LNCaP clone FGC (cell line): ENCODE measurements around the gene ARRDC1.
"Not testable (repeated sequence)": the region's sequence is repeated elsewhere in the genome, so short reads cannot be mapped to it uniquely, and the experiment has no call there.

Experiments
- DNase-seq: peaks from one replicate; pipeline ENCODE4 v3.0.0-alpha.2; 2011; ENCODE audit warnings: low read depth
- H3K4me3 ChIP-seq: 2 replicates; pipeline ENCODE4 v1.5.1; 2011; ENCODE audit warnings: mild to moderate bottlenecking, low read depth, low read length, control low read depth
- CTCF ChIP-seq: IDR thresholded peaks from 2 replicates; pipeline ENCODE4 v1.5.1; 2012; ENCODE audit warnings: mild to moderate bottlenecking; ENCODE audit not compliant: control insufficient read depth, insufficient read depth; ENCODE audit errors: extremely low read depth

Gene ARRDC1

GRCh38 chr9:137605121-137606004, at the start of gene ARRDC1:
Gene ARRDC1, plus strand, starts transcription at chr9:137605686. Its CDS starts 32 bp downstream, at chr9:137605718.
- peak within 1 kb of the TSS; percentile 72 for H3K4me3 ChIP-seq
- TF ChIP-seq CTCF: 0 out of 2 replicates have a peak, but pooled peaks have one; percentile 11
- DNase-seq: peak; percentile 88

GRCh38 chr9:137556069-137556838, 49.2 kb upstream of the ARRDC1 start:
- TF ChIP-seq CTCF: no peak
- peak; percentile 87 for DNase-seq

GRCh38 chr9:137558127-137558526, 47.4 kb upstream of the ARRDC1 start:
- TF ChIP-seq CTCF: no peak
- DNase-seq: no peak
- H3K4me3 ChIP-seq: no peak overlapping the region

More at GRCh38 chr9:137556069-137556838, 49.2 kb upstream of the ARRDC1 start:
- peak overlapping the region; percentile 26; the same call in 1 of the 2 replicates for H3K4me3 ChIP-seq

GRCh38 chr9:137564134-137564533, 41.4 kb upstream of the ARRDC1 start:
- no peak for TF ChIP-seq CTCF
- no peak for DNase-seq
- no peak overlapping the region for H3K4me3 ChIP-seq

- H3K4me3 ChIP-seq: no peak overlapping the region
- no peak for TF ChIP-seq CTCF
- no peak for DNase-seq
Observed at GRCh38 chr9:137564817-137565411, 40.6 kb upstream of the ARRDC1 start.

GRCh38 chr9:137568445-137568844, 37.0 kb upstream of the ARRDC1 start:
- not testable (repeated sequence) for H3K4me3 ChIP-seq, DNase-seq
